Vagina (tissue), 2 donors: Measurements from ENCODE around the gene PIP4K2C.

Experiments used
- CTCF ChIP-seq, 3 experiments: fragments of 450-650 bp in 2 of 3; fragments of 200-600 bp in 1 of 3; sonication (generic) in 1 of 3; IDR thresholded peaks; one replicate each; pipeline ENCODE4 v1.5.1; 2017 to 2019; ENCODE audit warnings: antibody characterized with exemption in 3 of 3, mild to moderate bottlenecking in 2 of 3, moderate library complexity in 2 of 3
- POLR2A ChIP-seq, 2 donors: fragments of 450-650 bp; IDR thresholded peaks; one replicate each; pipeline ENCODE4 v1.6.1; 2017; ENCODE audit warnings: antibody characterized with exemption in 2 of 2, mild to moderate bottlenecking in 2 of 2, moderate library complexity in 2 of 2

- TF ChIP-seq CTCF (IDR thresholded peaks at IDR 0.05) (no peak), POLR2A (IDR thresholded peaks at IDR 0.05) (no peak)
Observed at GRCh38 chr12:57624441-57625220, 33.6 kb downstream of the PIP4K2C start.
